ENCODE results near the gene STAP2.

The STAP2 gene

GRCh38 chr19:4371247-4372164 is 32.9 kb upstream of the STAP2 start:
- no peak for DNase-seq (ENCODE audit: low read depth, low spot score)
- H3K4me3 ChIP-seq (ENCODE audit: low read length), result no peak overlapping the region

GRCh38 chr19:4370418-4371041 is 31.9 kb upstream of the STAP2 start:
- no peak overlapping the region for H3K4me3 ChIP-seq (ENCODE audit: low read length)
- no peak for DNase-seq (ENCODE audit: low read depth, low spot score)

GRCh38 chr19:4369888-4370260 is 31.2 kb upstream of the STAP2 start:
- DNase-seq (ENCODE audit: low read depth, low spot score), result peak; percentile 52
- peak overlapping the region; percentile 46 for H3K4me3 ChIP-seq (ENCODE audit: low read length)

- peak; percentile 58 for DNase-seq (ENCODE audit: low read depth, low spot score)
Observed at GRCh38 chr19:4369109-4369887, 30.7 kb upstream of the STAP2 start.

GRCh38 chr19:4368128-4368820 is 29.6 kb upstream of the STAP2 start:
- H3K4me3 ChIP-seq (ENCODE audit: low read length), result no peak overlapping the region
- no peak for DNase-seq (ENCODE audit: low read depth, low spot score)

More at GRCh38 chr19:4369109-4369887, 30.7 kb upstream of the STAP2 start:
- peak overlapping the region; percentile 46 for H3K4me3 ChIP-seq (ENCODE audit: low read length)

- no peak for DNase-seq (ENCODE audit: low read depth, low spot score)
- H3K4me3 ChIP-seq (ENCODE audit: low read length), result no peak overlapping the region
Observed at GRCh38 chr19:4367781-4368127, 29.1 kb upstream of the STAP2 start.

GRCh38 chr19:4367336-4367723 is 28.7 kb upstream of the STAP2 start:
- H3K4me3 ChIP-seq (ENCODE audit: low read length), result no peak overlapping the region
- no peak for DNase-seq (ENCODE audit: low read depth, low spot score)

GRCh38 chr19:4366666-4367335 is 28.2 kb upstream of the STAP2 start:
- no peak for DNase-seq (ENCODE audit: low read depth, low spot score)
- no peak overlapping the region for H3K4me3 ChIP-seq (ENCODE audit: low read length)

GRCh38 chr19:4365791-4366665 is 27.4 kb upstream of the STAP2 start:
- no peak for DNase-seq (ENCODE audit: low read depth, low spot score)
- no peak overlapping the region for H3K4me3 ChIP-seq (ENCODE audit: low read length)

- no peak for DNase-seq (ENCODE audit: low read depth, low spot score)
- H3K4me3 ChIP-seq (ENCODE audit: low read length), result no peak overlapping the region
Observed at GRCh38 chr19:4365341-4365740, 26.7 kb upstream of the STAP2 start.

GRCh38 chr19:4363571-4364304 is 25.1 kb upstream of the STAP2 start:
- no peak for DNase-seq (ENCODE audit: low read depth, low spot score)
- no peak overlapping the region for H3K4me3 ChIP-seq (ENCODE audit: low read length)

GRCh38 chr19:4362831-4363545 is 24.4 kb upstream of the STAP2 start:
- H3K4me3 ChIP-seq (ENCODE audit: low read length), result no peak overlapping the region
- no peak for DNase-seq (ENCODE audit: low read depth, low spot score)

- DNase-seq (ENCODE audit: low read depth, low spot score), result no peak
- no peak overlapping the region for H3K4me3 ChIP-seq (ENCODE audit: low read length)
Observed at GRCh38 chr19:4362101-4362828, 23.6 kb upstream of the STAP2 start.

GRCh38 chr19:4361152-4362046 is 22.8 kb upstream of the STAP2 start:
- H3K4me3 ChIP-seq (ENCODE audit: low read length), result no peak overlapping the region
- no peak for DNase-seq (ENCODE audit: low read depth, low spot score)

GRCh38 chr19:4360641-4361151 is 22.1 kb upstream of the STAP2 start:
- no peak for DNase-seq (ENCODE audit: low read depth, low spot score)
- no peak overlapping the region for H3K4me3 ChIP-seq (ENCODE audit: low read length)
